ENCODE results near the gene FADD.

The FADD gene

DNA sequence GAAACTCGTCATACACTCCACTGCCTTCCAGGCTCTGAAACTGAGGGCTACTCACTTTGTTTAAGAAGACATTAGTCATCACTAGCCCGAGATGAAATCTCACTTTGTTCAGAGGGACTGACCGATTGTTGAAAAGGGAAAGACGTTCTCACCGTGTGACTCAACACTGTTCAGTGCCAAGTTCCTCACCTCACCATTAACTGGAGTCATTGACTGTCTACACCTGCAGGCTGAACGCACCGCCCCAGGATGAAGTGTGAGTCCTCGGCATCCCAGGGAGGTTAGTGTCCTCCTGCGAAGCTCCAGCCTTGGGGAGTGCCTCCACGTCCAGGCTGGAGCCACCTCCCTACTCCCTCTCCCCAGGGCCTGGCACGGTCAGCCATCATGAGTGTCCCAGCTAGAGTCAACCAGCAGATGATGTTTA lies 30.4 kb downstream of the FADD start:
- DNase-seq (ENCODE audit: low read depth in 2 of 2): no peak

DNA sequence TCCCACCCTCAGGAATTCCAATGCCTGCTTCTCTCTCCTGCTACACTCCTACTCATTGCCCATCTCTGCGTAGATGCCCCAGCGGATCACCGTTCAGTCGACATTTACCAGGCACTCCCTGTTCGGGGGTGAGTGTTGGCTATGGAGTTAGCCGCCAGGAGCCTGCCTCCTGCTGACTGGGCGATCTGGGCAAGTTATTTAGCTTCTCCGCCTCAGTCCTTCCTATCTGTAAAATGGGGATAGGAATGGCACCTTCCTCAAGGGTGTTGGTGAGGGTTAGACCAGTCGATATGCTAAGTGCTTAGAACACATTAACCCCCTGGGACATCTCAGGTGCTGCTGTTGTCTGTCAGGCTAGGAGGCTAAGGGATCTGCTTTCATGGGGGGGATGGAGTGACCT lies 30.9 kb downstream of the FADD start:
- DNase-seq (ENCODE audit: low read depth in 2 of 2): no peak

DNA sequence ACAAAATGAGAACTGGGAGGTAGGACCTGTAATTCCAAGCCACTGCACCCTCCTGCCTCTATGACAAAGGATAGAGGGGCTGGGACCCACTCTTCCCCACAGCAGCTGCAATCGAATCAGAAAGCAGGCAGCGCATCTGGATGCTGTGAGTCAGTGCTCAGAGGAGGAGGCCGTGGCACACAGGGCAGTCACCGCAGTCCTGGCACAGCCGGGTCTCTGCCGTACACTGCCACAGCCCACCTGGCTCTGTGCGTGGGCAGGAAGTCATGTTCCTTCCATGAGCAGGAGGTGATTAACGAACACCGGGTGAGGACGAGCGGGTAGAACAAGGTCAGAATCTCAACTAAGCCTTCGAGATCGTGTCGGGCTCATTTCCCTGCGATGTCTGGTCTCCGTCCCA lies 37.2 kb downstream of the FADD start:
- no peak for DNase-seq (ENCODE audit: low read depth in 2 of 2)

DNA sequence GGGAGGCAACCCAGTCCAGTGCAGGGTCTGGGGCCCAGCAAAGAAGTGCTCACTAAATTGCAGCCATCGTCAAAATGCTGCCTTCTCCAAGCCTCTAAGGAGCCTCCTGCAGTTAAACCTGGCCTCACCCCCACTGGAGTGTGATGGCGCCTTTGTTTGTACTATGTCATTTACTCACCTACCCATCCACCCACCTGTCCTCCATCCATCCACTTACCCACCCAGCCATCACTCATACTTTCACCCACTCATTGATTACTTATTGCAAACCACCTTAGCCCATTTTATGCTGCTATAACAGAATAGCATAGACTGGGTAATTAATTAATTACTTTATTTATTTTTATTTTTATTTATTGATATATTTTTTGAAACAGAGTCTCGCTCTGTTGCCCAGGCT lies 38.6 kb downstream of the FADD start:
- no peak for DNase-seq (ENCODE audit: low read depth in 2 of 2)

DNA sequence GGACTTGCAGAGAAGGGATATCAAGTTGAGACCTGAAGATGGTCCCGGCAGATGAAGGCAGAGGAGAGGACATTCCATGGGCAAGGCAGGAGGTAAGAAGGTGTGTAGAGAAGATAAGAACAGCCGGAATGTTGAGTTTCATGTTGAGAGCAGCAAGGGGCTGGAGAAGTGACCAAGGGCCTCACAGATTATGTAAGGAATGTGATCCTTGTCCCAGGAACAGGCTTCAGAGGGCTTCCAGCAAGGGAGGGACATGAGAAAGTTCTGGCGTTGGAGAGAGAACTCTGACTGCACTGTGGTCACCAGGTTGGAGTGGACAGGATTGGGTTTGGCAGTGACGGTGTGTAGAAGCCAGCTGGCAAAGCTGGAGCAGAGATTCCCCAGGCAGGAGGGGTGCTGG lies 39.8 kb downstream of the FADD start:
- no peak for DNase-seq (ENCODE audit: low read depth in 2 of 2)

DNA sequence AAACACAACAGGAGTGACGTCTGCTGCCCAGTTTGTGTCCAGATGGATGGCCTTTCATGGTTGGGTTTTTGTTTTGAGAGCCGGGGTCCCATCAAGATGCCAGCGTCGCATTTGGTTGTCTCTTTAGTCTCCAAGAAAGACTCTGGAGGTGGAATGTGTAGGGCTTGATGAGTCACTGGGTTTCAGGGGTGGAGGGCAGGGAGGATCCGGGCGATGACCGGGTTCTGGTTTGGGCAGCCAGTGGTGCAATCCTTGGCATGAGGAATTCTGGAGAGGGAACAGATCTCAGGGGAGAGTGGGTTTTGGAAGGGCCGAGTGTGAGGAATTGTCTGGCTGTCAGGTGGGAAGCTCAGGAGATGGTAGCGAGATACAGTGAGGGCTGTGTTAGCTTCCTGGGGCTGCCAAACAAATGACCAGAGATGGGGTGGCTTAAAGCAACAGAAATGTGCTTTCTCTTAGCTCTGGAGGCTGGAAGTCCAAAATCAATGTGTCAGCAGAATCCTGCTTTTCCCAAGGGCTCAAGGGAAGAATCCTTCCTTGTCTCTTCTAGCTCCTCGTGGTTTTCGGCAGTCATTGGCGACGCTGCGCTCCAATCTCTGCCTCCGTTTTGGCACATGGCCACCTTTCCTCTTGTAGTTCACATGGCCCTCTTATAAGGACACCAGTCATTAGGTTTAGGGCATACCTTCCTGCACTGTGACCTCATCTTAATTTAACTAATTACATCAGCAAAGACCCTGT lies 41.0 kb downstream of the FADD start:
- DNase-seq (ENCODE audit: low read depth in 2 of 2): no peak

DNA sequence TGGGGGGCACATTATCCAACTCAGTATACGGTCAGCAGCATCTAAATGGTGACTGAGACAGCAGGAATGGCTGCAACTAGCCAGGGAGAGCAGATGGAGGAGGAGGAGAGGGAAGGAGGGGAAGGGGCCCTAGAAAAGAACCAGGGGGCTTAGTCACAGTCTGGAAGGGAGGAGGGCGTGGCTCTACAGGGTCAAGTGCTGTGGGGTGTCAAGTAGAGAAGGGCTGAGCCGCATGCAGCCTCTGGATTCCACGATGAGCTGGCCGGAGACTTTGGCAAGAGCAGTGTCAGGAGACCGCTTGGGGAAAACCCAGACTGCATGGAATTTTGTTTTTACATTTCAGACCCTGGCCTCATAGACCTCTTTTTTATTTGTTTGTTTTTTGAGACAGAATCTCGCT lies 41.6 kb downstream of the FADD start:
- DNase-seq (ENCODE audit: low read depth in 2 of 2): no peak

DNA sequence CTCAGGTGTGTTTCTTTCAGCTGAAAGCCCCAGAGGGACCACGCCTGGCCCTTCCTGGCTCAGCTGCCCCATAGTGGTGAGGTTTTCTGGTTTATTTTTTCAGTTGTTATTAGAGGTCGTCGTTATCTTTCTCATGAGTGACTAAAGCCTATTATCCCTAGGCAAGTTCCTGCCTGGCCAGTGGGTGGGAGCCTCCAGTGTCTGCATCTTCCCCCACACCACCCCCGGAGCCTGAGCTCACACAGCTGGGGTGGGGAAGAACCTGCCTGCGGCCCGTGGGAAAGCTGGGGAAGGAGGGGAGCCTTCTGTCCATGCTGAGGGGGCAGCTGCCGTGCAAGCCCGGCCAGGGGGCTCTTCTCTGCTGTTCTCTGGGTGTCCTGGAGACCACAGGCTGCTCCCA lies 43.1 kb downstream of the FADD start:
- DNase-seq (ENCODE audit: low read depth in 2 of 2): no peak

DNA sequence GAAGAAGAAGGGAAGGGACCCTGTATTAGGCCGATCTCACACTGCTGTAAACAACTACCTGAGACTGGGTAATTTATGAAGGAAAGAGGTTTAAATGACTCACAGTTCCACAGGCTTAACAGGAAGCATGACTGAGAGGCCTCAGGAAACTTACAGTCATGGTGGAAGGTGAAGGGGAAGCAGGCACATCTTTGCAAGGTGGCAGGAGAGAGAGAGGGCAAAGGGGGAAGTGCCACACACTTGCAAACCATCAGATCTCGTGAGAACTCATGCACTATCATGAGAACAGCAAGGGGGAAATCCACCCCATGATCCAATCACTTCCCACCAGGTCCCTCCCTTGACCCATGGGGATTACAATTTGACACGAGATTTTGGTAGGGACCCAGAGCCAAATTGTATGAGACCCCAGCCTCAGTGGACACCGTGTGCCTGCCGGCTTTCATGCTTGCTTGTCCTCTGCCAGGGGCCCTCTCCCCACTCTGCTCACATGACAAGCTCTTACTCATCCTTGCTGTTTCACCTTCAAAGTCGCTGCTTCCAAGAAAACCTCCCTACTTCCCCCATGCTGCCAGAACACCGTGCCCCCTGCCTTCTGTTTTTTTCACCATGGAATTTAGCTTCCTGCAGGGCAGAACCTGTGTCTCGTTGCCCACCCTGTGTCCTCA lies 44.1 kb downstream of the FADD start:
- DNase-seq (ENCODE audit: low read depth in 2 of 2): no peak

DNA sequence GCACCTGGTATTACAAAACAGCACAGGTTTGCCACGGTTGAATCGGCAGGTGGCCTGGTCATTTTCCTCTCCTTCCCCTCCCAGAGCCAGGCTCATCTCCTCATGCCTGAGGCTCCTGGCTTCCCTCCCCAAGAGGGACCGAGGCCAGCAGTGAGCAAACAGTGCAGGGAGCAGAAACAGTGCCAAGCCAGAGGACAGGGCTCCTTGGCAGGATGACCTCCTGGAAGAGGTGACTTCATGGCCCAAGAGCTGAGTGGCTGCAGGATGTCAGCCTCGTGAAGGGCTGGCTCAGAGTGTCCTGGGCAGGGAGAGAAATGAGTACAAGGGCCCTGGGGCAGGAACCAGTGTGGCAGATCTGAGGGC lies 44.6 kb downstream of the FADD start:
- DNase-seq (ENCODE audit: low read depth in 2 of 2): no peak

DNA sequence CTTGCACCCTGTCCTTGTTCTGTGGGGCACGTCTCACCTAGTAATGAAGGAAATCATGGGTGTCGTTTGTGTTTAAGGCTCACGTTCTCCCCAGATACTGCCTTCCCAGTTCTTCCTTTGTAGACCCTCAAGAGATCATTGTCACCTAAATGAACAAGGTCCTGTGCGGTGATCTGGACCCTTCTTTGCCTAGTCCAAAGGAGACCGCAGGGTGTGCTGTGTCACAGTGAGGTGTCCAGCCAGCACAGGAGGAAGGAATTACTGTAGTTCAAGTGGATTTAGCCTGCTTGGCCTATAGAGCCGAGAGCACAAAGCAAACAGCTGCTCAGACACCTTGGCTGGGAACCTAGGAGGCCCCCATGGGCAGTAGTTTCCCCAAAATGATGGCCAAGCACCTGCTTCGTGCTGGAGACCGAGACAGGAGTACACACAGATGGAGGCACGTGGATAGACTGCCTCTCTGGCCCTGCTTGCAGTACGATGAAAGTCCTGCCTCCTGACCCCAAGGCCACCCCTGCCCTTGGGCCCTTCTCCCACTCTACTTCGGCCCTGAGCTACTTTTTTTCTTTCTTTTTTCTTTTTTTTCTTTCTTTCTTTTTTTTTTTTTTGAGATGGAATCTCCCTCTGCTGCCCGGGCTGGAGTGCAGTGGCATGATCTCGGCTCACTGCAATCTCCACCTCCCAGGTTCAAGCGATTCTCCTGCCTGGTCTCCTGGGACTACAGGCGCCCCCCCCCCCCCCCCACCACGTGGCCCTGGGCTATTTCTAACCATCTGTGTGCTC lies 48.0 kb downstream of the FADD start:
- no peak for DNase-seq (ENCODE audit: low read depth in 2 of 2)

DNA sequence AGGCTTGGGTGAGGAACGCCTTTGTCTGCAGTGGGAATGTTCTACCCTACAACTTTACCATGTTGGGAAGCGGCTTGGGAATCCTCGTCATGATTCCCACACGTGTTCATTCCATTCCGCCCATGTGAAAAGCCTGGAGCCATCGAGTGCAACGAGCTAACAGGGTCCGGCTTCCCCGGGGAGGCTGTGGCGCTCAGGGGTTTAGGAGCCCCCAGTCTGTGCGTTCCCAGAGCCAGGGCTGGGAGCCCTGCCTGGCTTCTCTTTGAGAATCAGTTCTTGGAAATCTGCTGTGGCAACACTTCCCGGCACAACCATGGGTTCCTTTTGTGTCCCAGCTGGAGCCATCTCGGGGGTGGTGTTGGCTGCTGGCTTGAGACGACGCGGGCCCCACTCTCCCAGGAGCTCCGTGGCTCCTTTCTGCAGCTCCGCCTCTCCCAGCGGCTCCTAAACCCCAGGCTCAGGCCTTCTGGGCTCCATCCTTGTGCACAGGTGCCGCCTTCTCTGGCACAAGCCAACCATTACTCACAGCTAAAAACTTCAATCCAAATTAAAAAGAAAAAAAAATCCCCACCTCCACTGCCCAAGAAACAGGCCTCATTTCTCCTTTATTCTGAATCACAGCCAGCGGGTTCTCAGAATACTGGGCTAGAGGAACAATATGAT lies 48.7 kb downstream of the FADD start:
- no peak for DNase-seq (ENCODE audit: low read depth in 2 of 2)

DNA sequence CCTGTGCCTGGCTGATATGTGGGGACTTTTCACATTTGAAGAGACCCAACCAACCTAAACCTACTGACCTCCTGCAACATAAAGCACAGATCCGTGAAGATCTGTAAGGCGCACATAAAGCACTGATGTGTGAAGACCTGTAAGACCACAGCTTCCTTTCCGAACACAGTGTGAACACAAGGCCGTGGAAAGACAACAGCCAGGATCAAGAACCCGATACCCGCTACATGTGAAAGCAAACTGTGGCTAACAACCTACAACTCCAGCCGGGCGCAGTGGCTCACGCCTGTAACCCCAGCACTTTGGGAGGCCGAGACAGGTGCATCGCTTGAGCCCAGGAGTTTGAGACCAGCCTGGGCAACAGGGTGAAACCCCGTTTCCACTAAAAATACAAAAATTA lies 49.7 kb downstream of the FADD start:
- no peak for DNase-seq (ENCODE audit: low read depth in 2 of 2)

DNA sequence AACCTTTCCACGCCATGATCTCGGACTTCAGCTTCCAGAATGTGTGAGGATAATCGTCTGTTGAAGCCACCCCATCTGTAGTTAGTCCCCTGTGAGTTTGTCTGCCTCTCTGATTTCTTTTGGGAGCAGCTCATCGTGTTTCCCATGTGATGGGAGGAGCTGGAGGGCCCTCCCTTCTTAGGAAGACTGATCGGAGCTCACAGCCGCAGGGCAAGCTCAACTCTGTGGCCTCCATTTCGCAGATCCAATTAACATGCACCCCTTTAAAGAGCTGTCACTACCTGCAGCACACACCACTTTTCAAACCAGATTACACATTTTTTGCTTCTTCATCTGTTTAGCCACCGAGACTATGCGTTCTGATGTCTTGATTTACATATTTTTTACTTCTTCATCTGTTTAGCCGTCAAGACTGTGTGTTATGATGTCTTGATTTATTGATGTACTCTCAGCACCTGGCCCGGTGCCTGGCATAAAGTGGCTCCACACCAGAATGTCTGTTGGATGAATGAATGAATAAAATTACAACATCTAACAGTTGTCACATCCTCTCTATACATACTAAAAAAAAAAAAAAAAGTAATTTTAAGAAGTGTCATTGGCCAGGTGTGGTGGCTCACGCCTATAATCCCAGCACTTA lies 52.5 kb downstream of the FADD start:
- no peak for DNase-seq (ENCODE audit: low read depth in 2 of 2)

Data from stimulated activated CD4-positive, alpha-beta T cell treated with anti-CD3 and anti-CD28 coated beads, Interleukin-4, amount 100 ng/mL, for 48 hours (primary cell).